Testis (tissue), 3 donors: ENCODE results near the gene ANAPC13. TPM values are rescaled to one million over a fixed set of nuclear protein-coding genes. Genes with fewer than 3 reads are reported as not detected.

ENCODE experiments used
- DNase-seq: peaks from one replicate; pipeline ENCODE4 v3.0.0-alpha.2; 2019
- H3K27ac ChIP-seq, 2 donors: fragments of 200-600 bp; sonication (generic); one replicate each; pipeline ENCODE4 v1.5.1; 2019
- H3K27me3 ChIP-seq: fragments of 200-600 bp; sonication (generic); one replicate; pipeline ENCODE4 v1.5.1; 2019
- H3K36me3 ChIP-seq: fragments of 200-600 bp; sonication (generic); one replicate; pipeline ENCODE4 v1.5.1; 2017; ENCODE audit warnings: low read depth; ENCODE audit errors: missing control alignments
- H3K4me1 ChIP-seq: fragments of 200-600 bp; sonication (generic); one replicate; pipeline ENCODE4 v1.5.1; 2019
- H3K4me3 ChIP-seq, 2 donors: fragments of 200-600 bp; sonication (generic); one replicate each; pipeline ENCODE4 v1.5.1; 2017 to 2019
- H3K9me3 ChIP-seq: fragments of 200-600 bp; sonication (generic); one replicate; pipeline ENCODE4 v1.5.1; 2017
- POLR2A ChIP-seq: fragments of 450-650 bp; IDR thresholded peaks from one replicate; pipeline ENCODE4 v1.6.1; 2017; ENCODE audit warnings: antibody characterized with exemption, mild to moderate bottlenecking, moderate library complexity
- WGBS, 2 donors: methylation state at CpG; one replicate each; pipeline ENCODE4 v1.1.5; 2018; 5-methylcytosine and 5-hydroxymethylcytosine counted together
- intact Hi-C: fragments of 100-400 bp; cut with DNase I; formaldehyde crosslinking; loops from one replicate; pipeline ENCODE4 v1.15.1; 2023; ENCODE audit warnings: low total_unique reads
- polyA plus RNA-seq: library from polyadenylated mRNA; stranded (reverse); fragments of 350-450 nt; fragmentation: Illumina TruSeq; extraction: RNeasy Lipid Tissue Mini Kit (QIAGEN cat#74804); gene quantifications from one replicate; pipeline ENCODE4 v1.2.3, GENCODE V29; 2014; ENCODE audit warnings: low read depth, low replicate concordance; ENCODE audit not compliant: insufficient read depth
- total RNA-seq, 2 donors: library from RNA; depleted of rRNA; stranded (reverse); fragments of >200 nt; gene quantifications; one replicate each; pipeline ENCODE4 v1.2.3, GENCODE V29; 2016
- TF ChIP-seq, protein P1 (sequence below), 3 experiments: fragments of 450-650 bp in 2 of 3; fragments of 200-600 bp in 1 of 3; sonication (generic) in 1 of 3; IDR thresholded peaks; one replicate each; pipeline ENCODE4 v1.5.1; 2016 to 2019; ENCODE audit warnings: antibody characterized with exemption in 3 of 3, mild to moderate bottlenecking in 2 of 3, moderate library complexity in 1 of 3

ANAPC13 gene
- total and polyA plus RNA-seq, 3 donors from 2014 or later = 47.8 to 65.6 (median 50.5) TPM

DNA sequence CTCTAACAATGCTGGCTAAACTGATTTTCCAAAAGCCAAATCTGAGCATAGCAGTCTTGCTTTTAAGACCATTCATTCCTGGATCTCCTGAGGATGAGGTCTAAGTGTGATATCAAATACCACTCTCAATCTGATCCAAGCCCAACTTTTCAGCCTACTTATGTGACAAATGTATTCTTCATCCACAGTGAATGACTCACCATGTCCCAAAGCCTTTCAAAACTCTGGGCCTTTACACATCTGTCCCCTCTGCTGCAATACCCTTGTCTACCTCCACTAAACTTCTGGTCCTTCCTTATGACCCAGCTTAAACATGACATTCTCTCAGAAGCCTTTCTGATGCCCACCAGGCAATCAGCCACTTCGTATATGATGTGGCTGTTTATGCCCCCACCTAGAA lies 4.6 kb downstream of the ANAPC13 start:
- 82 to 85% methylated on average over 1 of the region's 1 CpG for WGBS, 2 donors
- no peaks in the 10 kb centered on the region for H3K36me3 ChIP-seq
- no peak overlapping the region for H3K27ac ChIP-seq
- no peak overlapping the region for H3K4me3 ChIP-seq
- H3K27me3 ChIP-seq = no peaks in the 10 kb centered on the region
- TF ChIP-seq, protein P1, sequence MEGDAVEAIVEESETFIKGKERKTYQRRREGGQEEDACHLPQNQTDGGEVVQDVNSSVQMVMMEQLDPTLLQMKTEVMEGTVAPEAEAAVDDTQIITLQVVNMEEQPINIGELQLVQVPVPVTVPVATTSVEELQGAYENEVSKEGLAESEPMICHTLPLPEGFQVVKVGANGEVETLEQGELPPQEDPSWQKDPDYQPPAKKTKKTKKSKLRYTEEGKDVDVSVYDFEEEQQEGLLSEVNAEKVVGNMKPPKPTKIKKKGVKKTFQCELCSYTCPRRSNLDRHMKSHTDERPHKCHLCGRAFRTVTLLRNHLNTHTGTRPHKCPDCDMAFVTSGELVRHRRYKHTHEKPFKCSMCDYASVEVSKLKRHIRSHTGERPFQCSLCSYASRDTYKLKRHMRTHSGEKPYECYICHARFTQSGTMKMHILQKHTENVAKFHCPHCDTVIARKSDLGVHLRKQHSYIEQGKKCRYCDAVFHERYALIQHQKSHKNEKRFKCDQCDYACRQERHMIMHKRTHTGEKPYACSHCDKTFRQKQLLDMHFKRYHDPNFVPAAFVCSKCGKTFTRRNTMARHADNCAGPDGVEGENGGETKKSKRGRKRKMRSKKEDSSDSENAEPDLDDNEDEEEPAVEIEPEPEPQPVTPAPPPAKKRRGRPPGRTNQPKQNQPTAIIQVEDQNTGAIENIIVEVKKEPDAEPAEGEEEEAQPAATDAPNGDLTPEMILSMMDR (IDR thresholded peaks at IDR 0.05) = no peak
- TF ChIP-seq POLR2A = no peak
- no peaks in the 10 kb centered on the region for H3K9me3 ChIP-seq
- no peak for DNase-seq
- intact Hi-C loops = no loop called here
- H3K4me1 ChIP-seq = peaks cover 18% of the 10 kb centered on the region

GRCh38 chr3:134480546-134480945 lies 5.2 kb downstream of the ANAPC13 start:
- DNase-seq = no peak
- intact Hi-C loops = no loop called here
- Histone ChIP-seq H3K9me3 (no peaks in the 10 kb centered on the region), H3K36me3 (no peaks in the 10 kb centered on the region), H3K27me3 (no peaks in the 10 kb centered on the region), H3K27ac (no peak overlapping the region), H3K4me1 (peaks cover 18% of the 10 kb centered on the region), H3K4me3 (no peak overlapping the region)
- TF ChIP-seq POLR2A = no peak
- TF ChIP-seq, protein P1 (IDR thresholded peaks at IDR 0.05) = no peak
- WGBS, 2 donors = 92 to 97% methylated on average over 3 of the region's 3 CpGs

GRCh38 chr3:134477938-134478337 lies 7.8 kb downstream of the ANAPC13 start:
- Histone ChIP-seq H3K4me3 (no peak overlapping the region), H3K36me3 (no peaks in the 10 kb centered on the region), H3K27me3 (no peaks in the 10 kb centered on the region), H3K4me1 (peaks cover under 1% of the 10 kb centered on the region), H3K9me3 (no peaks in the 10 kb centered on the region), H3K27ac (no peak overlapping the region)
- intact Hi-C loops = loop anchor here (10.0 kb wide), 1 partner anchor 263 kb away; no protein-coding TSS in a partner anchor
- no peak for TF ChIP-seq POLR2A
- TF ChIP-seq, protein P1 (IDR thresholded peaks at IDR 0.05) = no peak
- no peak for DNase-seq
- WGBS, 2 donors = 82 to 88% methylated on average over 2 of the region's 2 CpGs

DNA sequence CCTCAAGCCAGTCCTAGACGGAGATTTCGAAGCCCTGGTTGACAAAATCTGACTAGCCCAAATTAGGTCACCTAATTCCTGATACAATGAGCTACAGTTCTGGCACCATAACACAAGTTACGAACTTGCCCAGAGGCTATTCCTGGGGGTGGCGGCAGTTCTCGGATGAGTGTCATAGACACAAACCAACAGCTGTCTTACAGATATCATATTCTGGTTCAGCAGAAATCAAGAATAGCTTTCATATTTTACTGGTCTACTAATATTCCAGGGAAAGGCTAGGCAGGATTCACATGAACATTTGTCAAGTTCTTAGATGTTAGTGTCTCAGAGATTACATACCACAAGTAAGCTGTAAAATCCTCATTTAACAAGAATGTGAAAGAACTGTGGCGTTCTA lies 8.8 kb downstream of the ANAPC13 start:
- TF ChIP-seq POLR2A = no peak
- TF ChIP-seq, protein P1 (IDR thresholded peaks at IDR 0.05) = no peak
- Histone ChIP-seq H3K4me3 (no peak overlapping the region), H3K9me3 (no peaks in the 10 kb centered on the region), H3K36me3 (no peaks in the 10 kb centered on the region), H3K27me3 (no peaks in the 10 kb centered on the region), H3K4me1 (no peaks in the 10 kb centered on the region), H3K27ac (no peak overlapping the region)
- DNase-seq = no peak
- 80 to 82% methylated on average over 6 of the region's 6 CpGs for WGBS, 2 donors
- intact Hi-C loops = loop anchor here (10.0 kb wide), 1 partner anchor 262 kb away; no protein-coding TSS in a partner anchor

- H3K36me3 ChIP-seq = no peaks in the 10 kb centered on the region
- WGBS, 2 donors = 60 to 75% methylated on average over 4 of the region's 4 CpGs
- H3K4me1 ChIP-seq = no peaks in the 10 kb centered on the region
- no peak overlapping the region for H3K4me3 ChIP-seq
- TF ChIP-seq, protein P1 (IDR thresholded peaks at IDR 0.05) = no peak
- TF ChIP-seq POLR2A = no peak
- no peak overlapping the region for H3K27ac ChIP-seq
- intact Hi-C loops = loop anchor here (10.0 kb wide), 1 partner anchor 262 kb away; no protein-coding TSS in a partner anchor
- H3K27me3 ChIP-seq = no peaks in the 10 kb centered on the region
- no peak for DNase-seq
- H3K9me3 ChIP-seq = no peaks in the 10 kb centered on the region
These were observed 9.5 kb downstream of the ANAPC13 start for GRCh38 chr3:134476306-134476705.
